T-helper 2 cell (primary cell): ENCODE results near the gene RHOBTB1.
A peak's percentile ranks its signal among the peaks of the same experiment; 100 is the strongest.
"Not testable (repeated sequence)": the region's sequence is repeated elsewhere in the genome, so short reads cannot be mapped to it uniquely, and the experiment has no call there.

Source experiments
- DNase-seq, 5 experiments: peaks; one replicate each; pipeline versions ENCODE4 v3.0.0 to v3.0.0-alpha.2; 2012 to 2022
- total RNA-seq, 2 donors: gene quantifications; one replicate each; lab custom pipeline; 2026; lab: John Stamatoyannopoulos, UW

The RHOBTB1 gene
- total RNA-seq = 0 to 0.81 reads per million in 2 donors

GRCh38 chr10:60944058-60944909 lies at the start of gene RHOBTB1:
Gene RHOBTB1 (minus strand): TSS chr10:60944185. CDS start chr10:60911542, 32,643 bp downstream.
- DNase-seq = peak in 3 of 5 experiments; percentile 1 to 61 (median 6)

DNA sequence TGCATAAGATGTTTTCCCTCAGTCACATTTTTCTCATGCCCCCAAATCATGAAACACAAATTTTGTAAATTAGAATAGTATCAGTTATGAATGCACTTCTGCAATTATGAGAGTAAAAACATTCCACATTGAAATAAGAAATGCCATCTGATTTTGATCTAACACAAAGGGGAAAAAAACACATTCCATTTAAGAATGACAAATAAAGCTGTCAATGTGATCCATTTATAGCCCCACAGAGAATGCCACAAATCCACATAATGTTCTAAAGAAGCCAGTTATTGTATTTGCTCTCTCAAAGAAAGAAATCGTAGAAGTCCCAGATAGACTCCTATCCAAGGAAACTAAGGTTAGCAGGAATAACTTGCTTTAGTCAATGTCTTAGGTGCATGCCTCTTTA lies 48.7 kb upstream of the RHOBTB1 start:
- DNase-seq = no peak

DNA sequence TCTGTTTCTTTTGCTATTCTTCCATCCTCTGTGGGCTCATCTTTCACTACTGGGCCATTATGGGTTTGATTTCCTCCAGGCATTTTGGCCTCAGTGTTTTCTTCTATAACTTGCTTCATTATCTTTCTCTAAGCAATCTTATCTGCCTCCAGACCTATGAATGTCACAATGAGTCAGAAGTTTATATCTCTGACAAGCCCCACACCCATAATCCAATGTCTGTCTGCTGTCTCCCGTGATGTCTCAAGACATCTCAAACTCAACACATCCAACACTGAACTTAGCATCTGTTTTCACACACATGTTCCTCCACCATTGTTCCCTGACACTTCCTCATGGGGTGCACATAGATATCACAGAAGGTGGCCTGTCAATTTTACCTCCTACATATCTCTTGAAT lies 46.7 kb upstream of the RHOBTB1 start:
- no peak for DNase-seq

- DNase-seq = peak in 1 of 5 experiments; percentile 79
Measured at GRCh38 chr10:60989400-60989876, 45.5 kb upstream of the RHOBTB1 start.

DNA sequence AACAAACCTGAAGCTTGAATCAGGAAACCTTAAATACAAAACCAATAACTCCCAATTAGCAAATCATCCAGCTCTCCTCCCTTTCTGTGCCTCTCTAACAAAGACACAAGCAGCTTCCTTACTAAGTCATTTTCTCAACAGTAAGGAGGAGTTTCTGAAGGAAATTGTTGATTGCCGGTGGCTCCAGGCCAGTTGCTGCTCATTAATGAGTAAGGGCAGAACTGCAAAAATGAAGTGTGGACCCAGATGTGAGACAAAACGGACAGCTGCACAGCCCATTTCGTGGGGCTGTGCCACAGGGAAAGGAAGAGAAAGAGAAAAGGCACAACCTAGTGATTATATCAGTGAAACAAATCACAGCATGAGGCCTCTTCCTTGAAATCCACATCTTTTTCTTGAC lies 42.8 kb upstream of the RHOBTB1 start:
- DNase-seq = no peak

- no peak for DNase-seq
Measured at GRCh38 chr10:60985951-60986350, 42.0 kb upstream of the RHOBTB1 start.

DNA sequence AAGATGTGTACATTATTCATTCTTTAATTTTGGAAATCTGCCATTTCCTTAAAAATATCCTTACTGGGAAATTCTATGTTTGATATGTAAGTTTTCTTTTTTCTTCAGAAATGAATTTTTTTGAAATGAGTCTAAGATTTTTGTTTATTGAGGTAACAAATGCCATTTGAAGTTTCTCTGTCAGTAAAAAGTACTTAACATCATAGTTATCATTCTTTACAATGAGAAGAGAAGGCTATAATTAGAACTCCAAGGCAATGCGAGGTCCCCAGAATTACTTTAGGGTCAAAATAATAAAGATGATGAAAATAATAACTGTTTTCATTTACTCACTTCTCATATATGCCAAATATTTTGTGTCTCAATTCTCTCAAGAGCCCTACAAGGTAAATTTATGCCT lies 37.0 kb upstream of the RHOBTB1 start:
- no peak for DNase-seq

DNA sequence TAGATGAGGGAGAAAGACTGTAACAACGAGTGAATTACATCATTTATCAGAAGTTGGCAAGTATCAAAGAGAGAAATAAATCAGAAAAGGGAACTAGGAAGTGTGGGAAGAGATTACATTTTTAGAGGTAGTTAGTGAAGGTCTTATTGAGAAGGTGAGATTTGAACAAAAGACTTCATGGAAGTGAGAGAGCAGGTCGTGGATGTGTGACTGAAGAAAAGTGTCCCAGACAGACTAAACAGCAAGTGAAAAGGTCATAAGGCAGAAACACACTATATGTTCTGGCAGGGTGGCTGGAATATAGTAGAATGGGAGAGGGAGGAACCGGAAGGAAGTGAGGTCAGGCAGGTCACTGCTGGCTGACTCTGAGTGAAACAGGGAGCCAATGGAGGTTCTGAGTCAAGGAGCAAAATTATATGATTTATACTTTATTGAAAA lies 35.7 kb upstream of the RHOBTB1 start:
- no peak for DNase-seq

- DNase-seq = no peak
Measured at GRCh38 chr10:60978287-60979115, 34.5 kb upstream of the RHOBTB1 start.

DNA sequence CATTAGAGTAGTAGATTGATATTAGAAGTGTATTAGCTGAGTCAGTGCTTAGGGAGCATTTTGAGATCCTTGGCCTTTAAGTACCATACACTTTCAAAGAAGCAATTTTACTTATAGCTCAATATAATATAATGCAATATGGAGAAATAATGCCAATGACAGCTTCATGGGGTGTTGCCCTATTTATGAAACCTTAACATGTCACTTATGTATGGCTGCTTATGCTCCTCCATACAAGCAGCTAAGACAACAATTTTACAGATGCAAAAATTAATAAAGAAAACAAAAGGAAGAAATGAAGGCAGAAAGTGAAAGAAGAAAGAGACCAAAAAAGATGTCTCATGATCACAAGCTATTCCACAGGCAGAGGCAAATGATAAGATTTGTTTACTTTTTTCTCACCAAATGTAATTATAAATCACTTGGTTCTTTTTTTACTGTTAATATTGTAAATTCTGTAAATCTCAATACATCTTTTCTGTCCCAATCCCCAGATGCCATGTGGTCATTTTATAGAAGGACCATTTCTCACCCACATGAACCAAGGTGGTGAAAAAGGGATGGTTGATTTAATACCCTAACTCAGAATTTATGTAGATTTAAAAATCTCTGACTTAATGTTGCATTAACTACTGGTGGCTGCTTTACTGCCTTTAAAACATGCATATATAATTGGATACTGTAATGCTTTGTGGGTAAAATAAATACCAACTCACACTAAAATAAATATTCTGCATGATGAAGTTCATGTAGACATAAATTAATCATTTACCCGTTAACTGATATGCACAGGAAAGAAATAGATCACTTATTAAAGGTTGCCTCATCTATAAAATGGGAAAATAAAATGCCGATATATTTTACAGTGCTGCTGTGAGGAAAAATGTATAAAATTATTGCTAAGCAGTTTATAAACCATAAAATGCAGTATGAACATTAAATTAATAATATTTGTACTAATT lies 33.5 kb upstream of the RHOBTB1 start:
- DNase-seq = no peak

GRCh38 chr10:60976687-60977086 lies 32.7 kb upstream of the RHOBTB1 start:
- DNase-seq = no peak

- no peak for DNase-seq
Measured at GRCh38 chr10:60975716-60976115, 31.7 kb upstream of the RHOBTB1 start.

DNA sequence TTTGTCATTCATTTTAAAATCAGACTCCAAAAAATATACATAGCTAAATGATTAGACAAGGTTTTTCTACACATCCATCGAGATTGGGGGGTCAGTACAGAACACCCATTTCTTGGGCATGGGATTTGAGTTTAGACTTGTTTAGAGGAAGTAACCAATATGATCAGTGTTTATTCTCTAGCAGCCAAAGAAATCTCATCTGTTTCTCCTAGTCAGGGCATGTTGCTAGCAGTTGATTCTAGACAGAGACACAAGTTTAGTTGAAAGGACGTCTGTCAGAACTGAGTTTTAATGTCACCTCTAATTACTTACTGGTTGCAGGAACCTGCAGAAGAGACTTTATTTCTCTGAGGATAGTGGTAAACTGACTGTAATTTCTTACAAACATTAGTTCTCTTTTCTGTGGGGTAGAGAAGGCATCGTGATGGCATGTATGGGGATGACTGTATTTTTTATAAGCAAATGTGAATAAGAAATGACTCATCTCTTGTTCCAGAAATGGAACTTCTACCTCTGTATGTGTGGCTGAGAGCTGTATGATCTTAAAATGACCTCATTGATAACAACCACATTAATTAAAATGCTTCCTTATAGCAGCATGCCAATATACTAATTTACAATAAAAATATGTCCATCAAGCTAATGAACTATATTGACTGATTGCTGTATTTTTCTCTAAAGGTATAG lies 30.6 kb upstream of the RHOBTB1 start:
- DNase-seq = peak in 1 of 5 experiments; percentile 19

DNA sequence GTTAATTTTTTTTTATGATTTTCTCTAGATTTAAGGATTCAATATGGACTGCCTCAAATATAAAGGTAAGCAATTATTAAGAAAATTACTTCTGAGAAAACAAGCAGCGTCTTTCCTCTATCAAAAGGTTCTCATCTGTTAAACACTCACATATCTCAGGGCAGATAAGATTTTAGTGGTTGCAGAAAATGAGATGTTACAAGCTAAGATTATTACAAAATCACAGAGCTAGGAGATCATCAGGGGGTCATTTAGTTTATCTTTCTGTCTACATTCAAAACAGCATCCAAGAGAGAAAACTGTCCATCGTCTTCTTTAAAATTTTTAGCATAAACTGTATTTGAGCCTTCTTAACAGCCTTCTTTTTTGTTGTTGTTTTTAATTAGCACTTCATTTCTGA lies 29.1 kb upstream of the RHOBTB1 start:
- no peak for DNase-seq

GRCh38 chr10:60972181-60972580 lies 28.2 kb upstream of the RHOBTB1 start:
- DNase-seq = not testable (repeated sequence)

DNA sequence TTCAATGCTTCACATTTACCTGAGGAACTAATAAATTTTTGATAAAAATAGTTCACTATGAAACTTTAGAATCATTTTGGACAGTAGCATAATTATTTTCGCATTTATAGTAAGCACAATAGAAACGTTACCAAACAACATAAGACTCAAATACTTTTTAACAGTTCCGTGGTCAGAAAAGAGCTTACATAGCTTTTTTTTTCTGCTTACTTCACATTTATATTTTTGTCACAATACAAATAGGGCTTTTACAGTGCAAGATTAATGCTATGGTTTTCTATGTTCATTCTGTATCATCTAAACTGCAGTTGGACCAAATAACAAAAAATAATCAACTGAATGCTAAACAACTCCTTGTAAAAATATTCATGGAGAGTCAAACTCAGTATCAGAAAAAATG lies 26.5 kb upstream of the RHOBTB1 start:
- no peak for DNase-seq

DNA sequence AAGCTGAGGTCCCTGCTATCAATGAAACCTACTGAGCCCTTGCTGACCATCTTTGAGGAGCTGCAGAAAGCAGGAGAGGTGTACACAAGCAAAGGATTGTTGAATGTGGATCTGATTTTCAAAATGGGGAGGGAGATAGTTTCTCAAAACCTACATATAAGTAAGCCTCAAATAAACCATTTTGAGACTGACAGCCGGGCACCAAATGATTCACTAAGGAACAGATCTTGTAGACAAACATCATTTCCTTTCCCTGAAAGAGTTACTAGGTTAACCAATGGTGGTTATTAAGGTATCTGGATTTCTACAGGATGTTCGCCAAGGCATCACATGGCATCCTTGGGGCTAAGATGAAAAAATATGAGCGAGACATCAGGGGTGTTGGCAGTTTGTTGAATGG lies 24.5 kb upstream of the RHOBTB1 start:
- DNase-seq = no peak

DNA sequence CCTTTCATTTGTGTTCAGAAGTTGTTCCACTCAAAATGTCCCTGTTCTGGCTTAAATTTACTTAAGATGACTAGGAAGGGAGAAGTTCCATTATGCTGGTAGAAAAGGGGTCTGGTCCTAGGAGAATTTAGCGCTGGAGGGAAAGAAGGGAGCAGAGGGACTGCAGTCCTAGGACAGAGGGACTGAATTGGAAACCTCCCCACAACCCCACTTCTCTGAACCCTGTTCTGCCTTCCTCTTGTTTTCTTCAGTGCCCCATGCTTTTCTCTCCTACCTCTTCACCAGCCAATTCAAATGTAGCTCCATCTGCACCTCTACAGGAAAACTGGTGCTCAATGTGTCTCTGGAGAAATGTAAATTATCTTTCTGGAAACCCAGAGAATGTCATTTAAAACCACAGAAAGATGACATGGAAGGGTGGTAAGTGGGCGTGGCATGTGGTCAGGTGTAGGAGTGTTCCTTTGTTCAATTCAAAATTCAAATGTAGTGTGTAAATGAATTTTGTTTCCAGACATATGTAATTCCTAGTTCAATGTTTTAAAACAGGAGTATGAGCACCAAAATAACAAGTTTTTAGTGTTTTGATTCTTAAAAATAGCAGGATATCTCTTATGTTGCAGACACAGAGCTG lies 24.0 kb upstream of the RHOBTB1 start:
- peak in 1 of 5 experiments; percentile 19 for DNase-seq

DNA sequence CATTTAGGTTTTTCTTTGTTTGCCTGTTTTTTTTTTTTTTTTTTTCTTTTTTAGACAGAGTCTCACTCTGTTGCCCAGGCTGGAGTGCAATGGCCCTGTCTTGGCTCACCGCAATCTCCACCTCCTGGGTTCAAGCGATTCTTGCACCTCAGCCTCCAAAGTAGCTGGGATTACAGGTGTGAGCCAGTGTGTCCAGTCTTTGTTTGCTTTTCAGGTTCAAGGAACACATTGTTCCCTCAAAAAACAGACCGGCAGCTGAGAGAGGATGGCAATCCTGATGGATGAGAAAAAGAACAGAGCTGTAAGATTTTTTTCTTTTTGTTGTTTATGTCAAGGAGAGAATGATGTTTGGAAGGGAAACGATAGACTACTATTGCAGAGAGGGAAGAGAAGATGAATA lies 23.3 kb upstream of the RHOBTB1 start:
- no peak for DNase-seq

- no peak for DNase-seq
Measured at GRCh38 chr10:60965696-60966095, 21.7 kb upstream of the RHOBTB1 start.
